ENCODE data around the gene GRIK2. TPM values are rescaled to one million over a fixed set of nuclear protein-coding genes. Genes with fewer than 3 reads are reported as not detected.

GRIK2 gene
- total RNA-seq, 5 donors from 2014 or later (not counting 1 experiment from before 2014, with no cell fraction given): 0.15 to 0.19 TPM; not detected in 3

GRCh38 chr6:101486726-101487125 lies 93.2 kb downstream of the GRIK2 start:
- Histone ChIP-seq H3K9me3 (no peaks in the 10 kb centered on the region), H3K4me3 (ENCODE audit: control insufficient read depth in 1 of 2, extremely low read depth in 1 of 2, low read length in 1 of 2) (no peak overlapping the region), H3K4me1 (ENCODE audit: control insufficient read depth in 1 of 2, extremely low read depth in 1 of 2, insufficient read depth in 2 of 2, low read length in 2 of 2) (no peaks in the 10 kb centered on the region), H3K36me3 (ENCODE audit: control insufficient read depth in 2 of 2, extremely low read depth in 1 of 2, insufficient read depth in 1 of 2, low read length in 1 of 2) (no peaks in the 10 kb centered on the region), H3K27me3 (replicated peaks in 1 of 2; ENCODE audit: control insufficient read depth in 2 of 2, extremely low read depth in 1 of 2, insufficient read depth in 2 of 2, low read length in 1 of 2) (no peaks in the 10 kb centered on the region), H3K27ac (ENCODE audit: low read length) (no peak overlapping the region)
- ATAC-seq (replicated peaks in 1 of 4) (no peak), DNase-seq (no peak)
- Mint-ChIP-seq H3K27ac (no peak overlapping the region), H3K4me1 (no peaks in the 10 kb centered on the region), H3K36me3 (no peaks in the 10 kb centered on the region), H3K4me3 (no peak overlapping the region), H3K9me3 (peaks cover 0 to 7% (median 2%) of the 10 kb centered on the region in 3 donors), H3K27me3 (no peaks in the 10 kb centered on the region)
- ChIA-PET CTCF (no interaction called here), POLR2A (no interaction called here)
- WGBS (ENCODE audit: insufficient coverage): no CpG with 5 or more reads among the region's 3 CpGs

- ATAC-seq (replicated peaks in 1 of 4): no peak
- Histone ChIP-seq H3K27ac (ENCODE audit: low read length) (no peak overlapping the region), H3K4me1 (ENCODE audit: control insufficient read depth in 1 of 2, extremely low read depth in 1 of 2, insufficient read depth in 2 of 2, low read length in 2 of 2) (no peaks in the 10 kb centered on the region), H3K4me3 (ENCODE audit: control insufficient read depth in 1 of 2, extremely low read depth in 1 of 2, low read length in 1 of 2) (no peak overlapping the region), H3K36me3 (ENCODE audit: control insufficient read depth in 2 of 2, extremely low read depth in 1 of 2, insufficient read depth in 1 of 2, low read length in 1 of 2) (no peaks in the 10 kb centered on the region), H3K9me3 (no peaks in the 10 kb centered on the region), H3K27me3 (replicated peaks in 1 of 2; ENCODE audit: control insufficient read depth in 2 of 2, extremely low read depth in 1 of 2, insufficient read depth in 2 of 2, low read length in 1 of 2) (no peaks in the 10 kb centered on the region)
- ChIA-PET CTCF (no interaction called here), POLR2A (no interaction called here)
- DNase-seq: no peak
- Mint-ChIP-seq H3K27ac (no peak overlapping the region), H3K9me3 (peaks cover 0 to 4% (median 2%) of the 10 kb centered on the region in 3 donors), H3K36me3 (no peaks in the 10 kb centered on the region), H3K4me3 (no peak overlapping the region), H3K27me3 (no peaks in the 10 kb centered on the region), H3K4me1 (no peaks in the 10 kb centered on the region)
Measured at GRCh38 chr6:101489456-101489855, 95.9 kb downstream of the GRIK2 start.

GRCh38 chr6:101490857-101491256 lies 97.3 kb downstream of the GRIK2 start:
- no peak overlapping the region for H3K4me3 Mint-ChIP-seq

GRCh38 chr6:101502818-101503217 lies 109.3 kb downstream of the GRIK2 start:
- ATAC-seq (replicated peaks in 1 of 4) (no peak), DNase-seq (no peak)
- Mint-ChIP-seq H3K9me3 (peaks cover 0 to 5% (median 2%) of the 10 kb centered on the region in 3 donors), H3K36me3 (no peaks in the 10 kb centered on the region), H3K27ac (no peak overlapping the region), H3K27me3 (peaks cover 0 to 5% of the 10 kb centered on the region in 2 donors), H3K4me3 (no peak overlapping the region), H3K4me1 (no peaks in the 10 kb centered on the region)
- H3K4me3 ChIP-seq (ENCODE audit: control insufficient read depth in 1 of 2, extremely low read depth in 1 of 2, low read length in 1 of 2): no peak overlapping the region
- H3K27ac ChIP-seq (ENCODE audit: low read length): no peak overlapping the region
- no peaks in the 10 kb centered on the region for H3K36me3 ChIP-seq (ENCODE audit: control insufficient read depth in 2 of 2, extremely low read depth in 1 of 2, insufficient read depth in 1 of 2, low read length in 1 of 2)
- no peaks in the 10 kb centered on the region for H3K9me3 ChIP-seq
- ChIA-PET POLR2A (no interaction called here), CTCF (no interaction called here)
- no CpG with 5 or more reads among the region's 1 CpG for WGBS (ENCODE audit: insufficient coverage)
- H3K27me3 ChIP-seq (replicated peaks in 1 of 2; ENCODE audit: control insufficient read depth in 2 of 2, extremely low read depth in 1 of 2, insufficient read depth in 2 of 2, low read length in 1 of 2): no peaks in the 10 kb centered on the region
- H3K4me1 ChIP-seq (ENCODE audit: control insufficient read depth in 1 of 2, extremely low read depth in 1 of 2, insufficient read depth in 2 of 2, low read length in 2 of 2): no peaks in the 10 kb centered on the region

More at GRCh38 chr6:101490857-101491256, 97.3 kb downstream of the GRIK2 start:
- POLR2A ChIA-PET: no interaction called here
- Histone ChIP-seq H3K27me3 (replicated peaks in 1 of 2; ENCODE audit: control insufficient read depth in 2 of 2, extremely low read depth in 1 of 2, insufficient read depth in 2 of 2, low read length in 1 of 2) (no peaks in the 10 kb centered on the region), H3K36me3 (ENCODE audit: control insufficient read depth in 2 of 2, extremely low read depth in 1 of 2, insufficient read depth in 1 of 2, low read length in 1 of 2) (no peaks in the 10 kb centered on the region), H3K27ac (ENCODE audit: low read length) (no peak overlapping the region), H3K4me1 (ENCODE audit: control insufficient read depth in 1 of 2, extremely low read depth in 1 of 2, insufficient read depth in 2 of 2, low read length in 2 of 2) (no peaks in the 10 kb centered on the region), H3K4me3 (ENCODE audit: control insufficient read depth in 1 of 2, extremely low read depth in 1 of 2, low read length in 1 of 2) (no peak overlapping the region), H3K9me3 (no peaks in the 10 kb centered on the region)
- Mint-ChIP-seq H3K4me1 (no peaks in the 10 kb centered on the region), H3K36me3 (no peaks in the 10 kb centered on the region), H3K27ac (no peak overlapping the region), H3K27me3 (no peaks in the 10 kb centered on the region), H3K9me3 (peaks cover 0 to 3% (median 2%) of the 10 kb centered on the region in 3 donors)
- CTCF ChIA-PET: no interaction called here
- WGBS (ENCODE audit: insufficient coverage): no CpG with 5 or more reads among the region's 3 CpGs
- no peak for ATAC-seq (replicated peaks in 1 of 4)
- no peak for DNase-seq

- Histone ChIP-seq H3K36me3 (ENCODE audit: control insufficient read depth in 2 of 2, extremely low read depth in 1 of 2, insufficient read depth in 1 of 2, low read length in 1 of 2) (no peaks in the 10 kb centered on the region), H3K27me3 (replicated peaks in 1 of 2; ENCODE audit: control insufficient read depth in 2 of 2, extremely low read depth in 1 of 2, insufficient read depth in 2 of 2, low read length in 1 of 2) (no peaks in the 10 kb centered on the region), H3K9me3 (no peaks in the 10 kb centered on the region), H3K27ac (ENCODE audit: low read length) (no peak overlapping the region), H3K4me1 (ENCODE audit: control insufficient read depth in 1 of 2, extremely low read depth in 1 of 2, insufficient read depth in 2 of 2, low read length in 2 of 2) (no peaks in the 10 kb centered on the region), H3K4me3 (ENCODE audit: control insufficient read depth in 1 of 2, extremely low read depth in 1 of 2, low read length in 1 of 2) (no peak overlapping the region)
- no peak for DNase-seq
- no peak overlapping the region for H3K4me3 Mint-ChIP-seq
- H3K9me3 Mint-ChIP-seq: peaks cover 4 to 8% (median 4%) of the 10 kb centered on the region in 3 donors
- H3K27me3 Mint-ChIP-seq: no peaks in the 10 kb centered on the region
- H3K27ac Mint-ChIP-seq: no peak overlapping the region
- H3K4me1 Mint-ChIP-seq: no peaks in the 10 kb centered on the region
- H3K36me3 Mint-ChIP-seq: no peaks in the 10 kb centered on the region
- ChIA-PET CTCF (no interaction called here), POLR2A (no interaction called here)
- ATAC-seq (replicated peaks in 1 of 4): no peak
Measured at GRCh38 chr6:101509536-101509935, 116.0 kb downstream of the GRIK2 start.

- no peaks in the 10 kb centered on the region for H3K36me3 ChIP-seq (ENCODE audit: control insufficient read depth in 2 of 2, extremely low read depth in 1 of 2, insufficient read depth in 1 of 2, low read length in 1 of 2)
- ChIA-PET POLR2A (interaction anchor here in 1 of 2 donors (0.6 kb wide), 1 partner anchor 303 kb away, joined by 3 read pairs; no protein-coding TSS in a partner anchor), CTCF (no interaction called here)
- no CpG with 5 or more reads among the region's 1 CpG for WGBS (ENCODE audit: insufficient coverage)
- no peak overlapping the region for H3K4me3 ChIP-seq (ENCODE audit: control insufficient read depth in 1 of 2, extremely low read depth in 1 of 2, low read length in 1 of 2)
- H3K36me3 Mint-ChIP-seq: no peaks in the 10 kb centered on the region
- no peak overlapping the region for H3K27ac ChIP-seq (ENCODE audit: low read length)
- H3K4me3 Mint-ChIP-seq: no peak overlapping the region
- no peaks in the 10 kb centered on the region for H3K9me3 ChIP-seq
- no peaks in the 10 kb centered on the region for H3K4me1 Mint-ChIP-seq
- no peak for DNase-seq
- H3K27me3 Mint-ChIP-seq: no peaks in the 10 kb centered on the region
- peaks cover 4 to 8% (median 4%) of the 10 kb centered on the region in 3 donors for H3K9me3 Mint-ChIP-seq
- H3K4me1 ChIP-seq (ENCODE audit: control insufficient read depth in 1 of 2, extremely low read depth in 1 of 2, insufficient read depth in 2 of 2, low read length in 2 of 2): no peaks in the 10 kb centered on the region
- no peak overlapping the region for H3K27ac Mint-ChIP-seq
- H3K27me3 ChIP-seq (replicated peaks in 1 of 2; ENCODE audit: control insufficient read depth in 2 of 2, extremely low read depth in 1 of 2, insufficient read depth in 2 of 2, low read length in 1 of 2): no peaks in the 10 kb centered on the region
- no peak for ATAC-seq (replicated peaks in 1 of 4)
Measured at GRCh38 chr6:101513181-101513580, 119.7 kb downstream of the GRIK2 start.

- ChIA-PET CTCF (no interaction called here), POLR2A (no interaction called here)
- H3K4me1 ChIP-seq (ENCODE audit: control insufficient read depth in 1 of 2, extremely low read depth in 1 of 2, insufficient read depth in 2 of 2, low read length in 2 of 2): no peaks in the 10 kb centered on the region
- H3K36me3 ChIP-seq (ENCODE audit: control insufficient read depth in 2 of 2, extremely low read depth in 1 of 2, insufficient read depth in 1 of 2, low read length in 1 of 2): no peaks in the 10 kb centered on the region
- Mint-ChIP-seq H3K4me3 (no peak overlapping the region), H3K4me1 (no peaks in the 10 kb centered on the region), H3K9me3 (peaks cover 0 to 4% (median 0%) of the 10 kb centered on the region in 3 donors), H3K27ac (no peak overlapping the region), H3K27me3 (no peaks in the 10 kb centered on the region), H3K36me3 (no peaks in the 10 kb centered on the region)
- no peak for DNase-seq
- no peak overlapping the region for H3K27ac ChIP-seq (ENCODE audit: low read length)
- no peaks in the 10 kb centered on the region for H3K9me3 ChIP-seq
- H3K4me3 ChIP-seq (ENCODE audit: control insufficient read depth in 1 of 2, extremely low read depth in 1 of 2, low read length in 1 of 2): no peak overlapping the region
- no peaks in the 10 kb centered on the region for H3K27me3 ChIP-seq (replicated peaks in 1 of 2; ENCODE audit: control insufficient read depth in 2 of 2, extremely low read depth in 1 of 2, insufficient read depth in 2 of 2, low read length in 1 of 2)
- ATAC-seq (replicated peaks in 1 of 4): no peak
Measured at GRCh38 chr6:101516578-101516977, 123.1 kb downstream of the GRIK2 start.
